ENCODE measurements around the gene ALLC. TPM values are rescaled to one million over a fixed set of nuclear protein-coding genes. Genes with fewer than 3 reads are reported as not detected.
A peak's percentile ranks its signal among the peaks of the same experiment; 100 is the strongest.

Gene ALLC
- total and polyA plus RNA-seq, 2 experiments from 2014 or later: not detected

- ATAC-seq (peak; percentile 37), DNase-seq (ENCODE audit: low spot score) (no peak)
- TF ChIP-seq EZH2phosphoT487 (IDR thresholded peaks at IDR 0.05; ENCODE audit: unreplicated experiment): no peak
- TF ChIP-seq NANOG (IDR thresholded peaks at IDR 0.05; ENCODE audit: borderline replicate concordance): no peak
- H3K27ac ChIP-seq (ENCODE audit: low read depth): no peak overlapping the region
- H3F3A ChIP-seq (replicated peaks; ENCODE audit: low read depth): 0 out of 2 replicates have a peak, but pooled peaks cover 4% of the 10 kb centered on the region
- Mint-ChIP-seq H3K27me3 (ENCODE audit: insufficient read depth, low read depth, poor library complexity) (peaks cover 11% of the 10 kb centered on the region), H3K36me3 (ENCODE audit: low read depth) (no peaks in the 10 kb centered on the region), H3K9me3 (no peaks in the 10 kb centered on the region), H3K4me1 (peaks cover 4% of the 10 kb centered on the region; the same call in 2 of the 3 replicates), H3K4me3 (no peak overlapping the region), H3K27ac (no peak overlapping the region)
- no peaks in the 10 kb centered on the region for H3K79me2 ChIP-seq (replicated peaks; ENCODE audit: insufficient read depth)
- no peak overlapping the region for H3K4me2 ChIP-seq
- no peaks in the 10 kb centered on the region for H3K36me3 ChIP-seq (ENCODE audit: insufficient read depth)
- H3K9me2 ChIP-seq (ENCODE audit: insufficient read depth): no peaks in the 10 kb centered on the region
- H3K4me1 ChIP-seq (ENCODE audit: insufficient read depth): no peaks in the 10 kb centered on the region
- no peaks in the 10 kb centered on the region for H4K20me1 ChIP-seq (replicated peaks; ENCODE audit: insufficient read depth)
- no peak overlapping the region; the same call in 1 of the 2 replicates for H2AFZ ChIP-seq
- H3K4me3 ChIP-seq: no peak overlapping the region
- no peaks in the 10 kb centered on the region for H3K27me3 ChIP-seq (ENCODE audit: insufficient read depth)
These were observed 23.9 kb upstream of the ALLC start for GRCh38 chr2:3633982-3634595.

- Histone ChIP-seq H3K27ac (ENCODE audit: low read depth) (no peak overlapping the region), H2AFZ (no peak overlapping the region; the same call in 1 of the 2 replicates), H3K4me3 (no peak overlapping the region), H3K79me2 (replicated peaks; ENCODE audit: insufficient read depth) (no peaks in the 10 kb centered on the region), H4K20me1 (replicated peaks; ENCODE audit: insufficient read depth) (no peaks in the 10 kb centered on the region), H3K4me2 (no peak overlapping the region), H3F3A (replicated peaks; ENCODE audit: low read depth) (0 out of 2 replicates have a peak, but pooled peaks cover 3% of the 10 kb centered on the region), H3K4me1 (ENCODE audit: insufficient read depth) (no peaks in the 10 kb centered on the region), H3K36me3 (ENCODE audit: insufficient read depth) (no peaks in the 10 kb centered on the region), H3K27me3 (ENCODE audit: insufficient read depth) (no peaks in the 10 kb centered on the region), H3K9me2 (ENCODE audit: insufficient read depth) (no peaks in the 10 kb centered on the region)
- Mint-ChIP-seq H3K4me1 (peaks cover 4% of the 10 kb centered on the region; the same call in 2 of the 3 replicates), H3K27ac (no peak overlapping the region), H3K27me3 (ENCODE audit: insufficient read depth, low read depth, poor library complexity) (peaks cover 8% of the 10 kb centered on the region), H3K9me3 (no peaks in the 10 kb centered on the region), H3K36me3 (ENCODE audit: low read depth) (no peaks in the 10 kb centered on the region), H3K4me3 (no peak overlapping the region)
- ATAC-seq: no peak
- no peak for DNase-seq (ENCODE audit: low spot score)
- TF ChIP-seq POLR2AphosphoS5 (IDR thresholded peaks at IDR 0.05; ENCODE audit: low read depth) (no peak), EZH2phosphoT487 (IDR thresholded peaks at IDR 0.05; ENCODE audit: unreplicated experiment) (no peak), EZH2 (IDR thresholded peaks at IDR 0.05; ENCODE audit: low read depth, unreplicated experiment) (no peak), CREB1 (CRISPR knock-in tag; IDR thresholded peaks at IDR 0.05; ENCODE audit: low read depth) (no peak), STAT1 (IDR thresholded peaks at IDR 0.05; ENCODE audit: unreplicated experiment) (no peak), NANOG (IDR thresholded peaks at IDR 0.05; ENCODE audit: borderline replicate concordance) (no peak), JUNB (IDR thresholded peaks at IDR 0.05; ENCODE audit: unreplicated experiment) (no peak), ZNF462 (CRISPR knock-in tag; IDR thresholded peaks at IDR 0.05) (no peak), REST (IDR thresholded peaks at IDR 0.05; ENCODE audit: unreplicated experiment) (no peak), ZNF331 (CRISPR knock-in tag; IDR thresholded peaks at IDR 0.05; ENCODE audit: low read depth) (no peak)
These were observed 23.3 kb upstream of the ALLC start for GRCh38 chr2:3634596-3635121.

Measured in GM23338 (cell line).